ENCODE results near the gene TDRD7.

TDRD7 gene

DNA sequence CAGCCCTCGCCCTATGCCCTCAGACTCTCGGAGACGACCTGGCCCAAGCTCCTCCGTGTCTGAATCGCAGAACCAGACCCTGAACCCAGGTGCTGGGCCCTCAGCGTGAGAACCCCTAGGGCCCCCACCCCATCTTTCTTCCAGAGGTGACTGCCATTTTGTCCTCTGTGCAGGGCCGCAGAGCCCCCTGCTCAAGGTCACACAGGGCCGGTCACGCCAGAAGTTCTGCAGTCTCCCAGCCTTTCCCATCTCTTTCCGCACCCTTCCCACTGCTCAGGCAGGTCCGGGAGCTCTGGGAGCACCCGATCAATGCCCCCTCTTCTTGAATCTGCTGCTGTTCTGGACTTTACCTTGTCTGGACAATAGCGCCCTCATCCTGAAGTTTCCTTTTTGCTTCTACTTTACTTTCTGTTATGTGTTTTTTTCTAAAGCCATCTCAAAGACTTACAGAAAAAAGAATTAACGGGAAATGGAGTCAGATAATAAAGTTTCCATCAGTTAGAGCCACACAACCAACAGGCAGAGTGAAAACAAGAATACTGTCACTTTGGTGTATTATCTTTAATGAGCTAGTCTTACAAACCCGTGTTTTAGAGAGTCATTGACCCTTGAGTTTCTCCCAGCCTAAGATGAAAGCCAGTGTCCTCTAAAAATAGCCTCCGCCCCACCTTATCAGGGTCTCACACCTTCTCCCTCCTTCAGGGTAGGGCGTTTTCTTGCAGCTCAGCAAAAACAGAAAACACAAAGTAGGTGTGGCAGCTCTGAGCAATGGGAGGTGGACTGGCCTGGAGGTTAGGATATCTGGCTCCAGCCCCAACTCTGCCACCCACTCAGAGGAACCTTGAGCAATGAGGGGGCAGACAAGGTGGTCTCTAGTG, 91.3 kb downstream of the TDRD7 start:
- no peak overlapping the region for H3K4ac ChIP-seq (ENCODE audit: low read depth, low read length)
- H4K8ac ChIP-seq (ENCODE audit: low read depth, low read length): no peak overlapping the region
- peak overlapping the region; percentile 72 for H3K27ac ChIP-seq (ENCODE audit: low read depth, low read length)
- no peak overlapping the region for H2BK120ac ChIP-seq (ENCODE audit: low read depth, low read length)
- WGBS (ENCODE audit: extremely low coverage, insufficient coverage, low lambda C conversion rate): no CpG with 5 or more reads among the region's 17 CpGs
- peak overlapping the region; percentile 1 for H3K18ac ChIP-seq (ENCODE audit: low read length)
- no peak overlapping the region for H2BK15ac ChIP-seq (replicated peaks; ENCODE audit: low read depth)
- peak overlapping the region; percentile 99 for H2AK5ac ChIP-seq (ENCODE audit: low read length)
- peak overlapping the region; percentile 56 for H3K4me2 ChIP-seq (ENCODE audit: low read length)
- H3K79me2 ChIP-seq (ENCODE audit: control insufficient read depth, insufficient read depth, low read length): no peaks in the 10 kb centered on the region
- H3K4me1 ChIP-seq (ENCODE audit: control insufficient read depth, low read depth, low read length): peaks cover 11% of the 10 kb centered on the region
- DNase-seq: peak; percentile 79
- peak overlapping the region; percentile 83 for H3K23ac ChIP-seq (ENCODE audit: low read length)
- peak overlapping the region; percentile 68 for H3K4me3 ChIP-seq (ENCODE audit: low read length)
- peak overlapping the region; percentile 67 for H3K9ac ChIP-seq (ENCODE audit: low read length)
- H4K5ac ChIP-seq (ENCODE audit: low read length): no peak overlapping the region
- H3K56ac ChIP-seq (ENCODE audit: low read length): peak overlapping the region; percentile 91
- peaks cover 15% of the 10 kb centered on the region for H3K27me3 ChIP-seq (ENCODE audit: insufficient read depth, low read length, poor library complexity)
- peak overlapping the region; percentile 97 for H2BK5ac ChIP-seq (ENCODE audit: low read length)
- H3K36me3 ChIP-seq (ENCODE audit: control insufficient read depth, insufficient read depth, low read length): no peaks in the 10 kb centered on the region
- no peaks in the 10 kb centered on the region for H3K79me1 ChIP-seq (ENCODE audit: low read length)

DNA sequence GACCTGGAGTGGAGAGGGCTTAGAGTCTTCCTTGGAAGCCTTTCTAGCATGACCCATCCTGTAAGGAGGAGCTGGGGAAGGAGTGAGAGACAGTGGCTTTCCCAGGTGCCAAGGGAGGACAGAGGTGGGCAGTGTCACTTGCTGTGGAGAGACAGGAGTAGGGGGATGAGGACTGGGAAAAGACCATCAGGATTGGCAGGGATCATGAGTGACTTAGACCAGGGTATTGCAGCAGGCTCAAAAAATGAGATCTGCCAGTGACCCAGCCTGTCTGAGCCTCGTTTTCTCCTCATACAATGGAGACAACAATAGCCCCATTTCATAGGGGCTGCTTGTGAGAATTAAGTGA, 91.9 kb downstream of the TDRD7 start:
- WGBS (ENCODE audit: extremely low coverage, insufficient coverage, low lambda C conversion rate): no CpG with 5 or more reads among the region's 1 CpG
- H3K27ac ChIP-seq (ENCODE audit: low read depth, low read length): peak overlapping the region; percentile 72
- no peak overlapping the region for H4K5ac ChIP-seq (ENCODE audit: low read length)
- no peaks in the 10 kb centered on the region for H3K79me2 ChIP-seq (ENCODE audit: control insufficient read depth, insufficient read depth, low read length)
- H2AK5ac ChIP-seq (ENCODE audit: low read length): peak overlapping the region; percentile 99
- no peaks in the 10 kb centered on the region for H3K36me3 ChIP-seq (ENCODE audit: control insufficient read depth, insufficient read depth, low read length)
- peak overlapping the region; percentile 83 for H3K23ac ChIP-seq (ENCODE audit: low read length)
- no peak overlapping the region for H3K4ac ChIP-seq (ENCODE audit: low read depth, low read length)
- H3K4me2 ChIP-seq (ENCODE audit: low read length): peak overlapping the region; percentile 56
- H3K4me1 ChIP-seq (ENCODE audit: control insufficient read depth, low read depth, low read length): peaks cover 11% of the 10 kb centered on the region
- H3K27me3 ChIP-seq (ENCODE audit: insufficient read depth, low read length, poor library complexity): peaks cover 15% of the 10 kb centered on the region
- no peaks in the 10 kb centered on the region for H3K79me1 ChIP-seq (ENCODE audit: low read length)
- H4K8ac ChIP-seq (ENCODE audit: low read depth, low read length): no peak overlapping the region
- H2BK15ac ChIP-seq (replicated peaks; ENCODE audit: low read depth): no peak overlapping the region
- H3K9ac ChIP-seq (ENCODE audit: low read length): peak overlapping the region; percentile 67
- H2BK120ac ChIP-seq (ENCODE audit: low read depth, low read length): no peak overlapping the region
- no peak overlapping the region for H3K4me3 ChIP-seq (ENCODE audit: low read length)
- peak; percentile 5 for DNase-seq
- H3K18ac ChIP-seq (ENCODE audit: low read length): peak overlapping the region; percentile 1
- H2BK5ac ChIP-seq (ENCODE audit: low read length): peak overlapping the region; percentile 97
- H3K56ac ChIP-seq (ENCODE audit: low read length): peak overlapping the region; percentile 87

GRCh38 chr9:97504381-97505216, 92.7 kb downstream of the TDRD7 start:
- peak overlapping the region; percentile 87 for H3K56ac ChIP-seq (ENCODE audit: low read length)
- H3K4ac ChIP-seq (ENCODE audit: low read depth, low read length): no peak overlapping the region
- peak overlapping the region; percentile 67 for H3K9ac ChIP-seq (ENCODE audit: low read length)
- no peak overlapping the region for H2AK5ac ChIP-seq (ENCODE audit: low read length)
- DNase-seq: peak; percentile 70
- H4K5ac ChIP-seq (ENCODE audit: low read length): no peak overlapping the region
- H3K79me2 ChIP-seq (ENCODE audit: control insufficient read depth, insufficient read depth, low read length): no peaks in the 10 kb centered on the region
- H3K4me2 ChIP-seq (ENCODE audit: low read length): no peak overlapping the region
- H3K18ac ChIP-seq (ENCODE audit: low read length): no peak overlapping the region
- H3K4me3 ChIP-seq (ENCODE audit: low read length): no peak overlapping the region
- no peak overlapping the region for H2BK15ac ChIP-seq (replicated peaks; ENCODE audit: low read depth)
- peak overlapping the region; percentile 69 for H2BK5ac ChIP-seq (ENCODE audit: low read length)
- no peaks in the 10 kb centered on the region for H3K79me1 ChIP-seq (ENCODE audit: low read length)
- H3K27ac ChIP-seq (ENCODE audit: low read depth, low read length): peak overlapping the region; percentile 72
- H3K27me3 ChIP-seq (ENCODE audit: insufficient read depth, low read length, poor library complexity): peaks cover 15% of the 10 kb centered on the region
- peaks cover 11% of the 10 kb centered on the region for H3K4me1 ChIP-seq (ENCODE audit: control insufficient read depth, low read depth, low read length)
- no CpG with 5 or more reads among the region's 8 CpGs for WGBS (ENCODE audit: extremely low coverage, insufficient coverage, low lambda C conversion rate)
- H2BK120ac ChIP-seq (ENCODE audit: low read depth, low read length): no peak overlapping the region
- H4K8ac ChIP-seq (ENCODE audit: low read depth, low read length): no peak overlapping the region
- peak overlapping the region; percentile 15 for H3K23ac ChIP-seq (ENCODE audit: low read length)
- H3K36me3 ChIP-seq (ENCODE audit: control insufficient read depth, insufficient read depth, low read length): no peaks in the 10 kb centered on the region

DNA sequence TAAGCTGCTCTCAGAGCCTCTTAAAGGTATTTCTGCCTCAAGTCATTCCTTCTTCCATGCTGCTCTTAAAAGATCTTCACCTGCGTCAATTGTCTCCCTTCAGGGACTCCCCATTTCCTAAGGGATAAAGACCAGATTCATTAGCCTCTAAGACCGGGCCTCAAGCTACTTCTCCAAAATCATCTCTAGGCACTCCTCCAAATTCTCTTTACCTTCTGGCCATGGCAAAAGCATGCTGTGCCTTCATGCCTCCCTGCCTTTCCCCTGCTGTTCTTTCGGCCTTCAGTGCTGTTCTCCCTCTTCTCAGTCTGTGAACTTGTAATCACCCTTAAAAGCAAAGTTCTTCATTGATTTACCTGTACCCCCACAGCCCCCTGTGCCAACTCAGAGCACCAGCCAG, 93.9 kb downstream of the TDRD7 start:
- Histone ChIP-seq H3K27ac (ENCODE audit: low read depth, low read length) (no peak overlapping the region), H2BK15ac (replicated peaks; ENCODE audit: low read depth) (no peak overlapping the region), H3K23ac (ENCODE audit: low read length) (no peak overlapping the region), H3K27me3 (ENCODE audit: insufficient read depth, low read length, poor library complexity) (peaks cover 11% of the 10 kb centered on the region), H2BK5ac (ENCODE audit: low read length) (no peak overlapping the region), H3K79me1 (ENCODE audit: low read length) (no peaks in the 10 kb centered on the region), H3K56ac (ENCODE audit: low read length) (peak overlapping the region; percentile 2), H3K4ac (ENCODE audit: low read depth, low read length) (no peak overlapping the region), H3K4me3 (ENCODE audit: low read length) (no peak overlapping the region), H3K9ac (ENCODE audit: low read length) (no peak overlapping the region), H4K8ac (ENCODE audit: low read depth, low read length) (no peak overlapping the region), H3K4me2 (ENCODE audit: low read length) (no peak overlapping the region), H2BK120ac (ENCODE audit: low read depth, low read length) (no peak overlapping the region), H3K36me3 (ENCODE audit: control insufficient read depth, insufficient read depth, low read length) (no peaks in the 10 kb centered on the region), H4K5ac (ENCODE audit: low read length) (no peak overlapping the region), H3K18ac (ENCODE audit: low read length) (no peak overlapping the region), H2AK5ac (ENCODE audit: low read length) (no peak overlapping the region), H3K79me2 (ENCODE audit: control insufficient read depth, insufficient read depth, low read length) (no peaks in the 10 kb centered on the region), H3K4me1 (ENCODE audit: control insufficient read depth, low read depth, low read length) (peaks cover 11% of the 10 kb centered on the region)
- DNase-seq: no peak
- WGBS (ENCODE audit: extremely low coverage, insufficient coverage, low lambda C conversion rate): no CpG with 5 or more reads among the region's 3 CpGs

DNA sequence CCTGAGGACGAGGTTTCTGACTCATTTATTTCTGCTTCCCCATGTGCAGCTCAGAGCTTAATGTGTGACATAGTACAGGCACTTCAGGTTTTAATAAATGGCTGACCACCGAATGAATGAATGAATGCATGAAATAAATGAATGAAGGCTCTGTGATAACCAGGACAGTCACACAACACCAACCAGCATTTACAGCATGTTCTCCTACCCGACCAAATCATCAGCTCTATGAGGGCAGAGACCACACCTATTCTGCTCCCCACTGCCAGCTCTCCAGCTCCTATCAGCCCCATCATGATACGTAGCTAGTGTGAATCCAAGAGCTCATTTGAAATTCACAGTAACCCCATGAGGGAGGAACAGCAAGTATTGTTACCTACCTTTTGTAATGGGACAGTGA, 94.4 kb downstream of the TDRD7 start:
- Histone ChIP-seq H4K8ac (ENCODE audit: low read depth, low read length) (no peak overlapping the region), H2AK5ac (ENCODE audit: low read length) (no peak overlapping the region), H3K27me3 (ENCODE audit: insufficient read depth, low read length, poor library complexity) (peaks cover 11% of the 10 kb centered on the region), H3K4ac (ENCODE audit: low read depth, low read length) (no peak overlapping the region), H2BK15ac (replicated peaks; ENCODE audit: low read depth) (no peak overlapping the region), H3K27ac (ENCODE audit: low read depth, low read length) (no peak overlapping the region), H3K4me3 (ENCODE audit: low read length) (no peak overlapping the region), H3K79me1 (ENCODE audit: low read length) (no peaks in the 10 kb centered on the region), H3K4me1 (ENCODE audit: control insufficient read depth, low read depth, low read length) (peaks cover 11% of the 10 kb centered on the region), H3K18ac (ENCODE audit: low read length) (no peak overlapping the region), H3K36me3 (ENCODE audit: control insufficient read depth, insufficient read depth, low read length) (no peaks in the 10 kb centered on the region), H3K56ac (ENCODE audit: low read length) (no peak overlapping the region), H2BK5ac (ENCODE audit: low read length) (no peak overlapping the region), H3K4me2 (ENCODE audit: low read length) (no peak overlapping the region), H4K5ac (ENCODE audit: low read length) (no peak overlapping the region), H2BK120ac (ENCODE audit: low read depth, low read length) (no peak overlapping the region), H3K79me2 (ENCODE audit: control insufficient read depth, insufficient read depth, low read length) (no peaks in the 10 kb centered on the region), H3K23ac (ENCODE audit: low read length) (no peak overlapping the region), H3K9ac (ENCODE audit: low read length) (no peak overlapping the region)
- WGBS (ENCODE audit: extremely low coverage, insufficient coverage, low lambda C conversion rate): no CpG with 5 or more reads among the region's 4 CpGs
- peak; percentile 26 for DNase-seq
